GM13977 (cell line): ENCODE data around the gene LIG1.
A peak's percentile ranks its signal among the peaks of the same experiment; 100 is the strongest.
"Not testable (repeated sequence)": the region's sequence is repeated elsewhere in the genome, so short reads cannot be mapped to it uniquely, and the experiment has no call there.

ENCODE experiments used
- DNase-seq: peaks from one replicate; pipeline ENCODE4 v3.0.0; 2012; ENCODE audit warnings: low spot score
- in situ Hi-C: fragments of 300-500 bp; cut with MboI; formaldehyde crosslinking; loops from one replicate; pipeline ENCODE4 v1.12.0; 2022; ENCODE audit warnings: low sequenced_read_pairs, low pct_unique_long_range_greater_than_20kb, mixed read lengths, inconsistent platforms; ENCODE audit not compliant: unreplicated experiment
- TF ChIP-seq, protein P1 (sequence below): IDR thresholded peaks from 2 replicates; pipeline ENCODE4 v1.5.1; 2012; ENCODE audit warnings: mild to moderate bottlenecking, control low read depth; ENCODE audit not compliant: insufficient read depth; ENCODE audit errors: extremely low read depth, missing control alignments

The LIG1 gene

DNA sequence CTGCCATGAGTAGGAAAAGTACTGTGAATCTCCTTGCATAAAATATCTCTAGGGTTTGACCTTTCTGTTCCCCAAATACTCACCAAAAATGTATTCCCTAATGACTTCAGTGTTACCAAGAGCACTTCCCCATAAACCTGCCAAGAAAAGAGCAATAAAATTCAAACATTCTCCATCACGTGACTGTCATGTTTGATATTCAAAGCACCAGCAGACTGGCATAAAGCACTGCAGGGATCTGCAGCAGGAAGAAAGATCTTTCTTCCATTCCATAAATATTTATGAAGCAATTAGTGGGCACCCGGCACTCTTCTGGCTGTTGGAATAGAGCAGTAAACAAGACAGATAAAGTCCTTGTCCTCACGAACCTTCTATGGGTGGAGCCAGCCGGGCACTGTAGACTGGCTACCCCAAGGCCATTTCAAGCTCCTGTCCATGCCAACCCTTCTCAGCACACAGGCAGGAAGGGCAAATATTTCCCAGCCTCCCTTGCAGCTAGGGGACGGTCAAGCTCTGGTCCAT is 79.8 kb downstream of the LIG1 start:
- TF ChIP-seq, protein P1, sequence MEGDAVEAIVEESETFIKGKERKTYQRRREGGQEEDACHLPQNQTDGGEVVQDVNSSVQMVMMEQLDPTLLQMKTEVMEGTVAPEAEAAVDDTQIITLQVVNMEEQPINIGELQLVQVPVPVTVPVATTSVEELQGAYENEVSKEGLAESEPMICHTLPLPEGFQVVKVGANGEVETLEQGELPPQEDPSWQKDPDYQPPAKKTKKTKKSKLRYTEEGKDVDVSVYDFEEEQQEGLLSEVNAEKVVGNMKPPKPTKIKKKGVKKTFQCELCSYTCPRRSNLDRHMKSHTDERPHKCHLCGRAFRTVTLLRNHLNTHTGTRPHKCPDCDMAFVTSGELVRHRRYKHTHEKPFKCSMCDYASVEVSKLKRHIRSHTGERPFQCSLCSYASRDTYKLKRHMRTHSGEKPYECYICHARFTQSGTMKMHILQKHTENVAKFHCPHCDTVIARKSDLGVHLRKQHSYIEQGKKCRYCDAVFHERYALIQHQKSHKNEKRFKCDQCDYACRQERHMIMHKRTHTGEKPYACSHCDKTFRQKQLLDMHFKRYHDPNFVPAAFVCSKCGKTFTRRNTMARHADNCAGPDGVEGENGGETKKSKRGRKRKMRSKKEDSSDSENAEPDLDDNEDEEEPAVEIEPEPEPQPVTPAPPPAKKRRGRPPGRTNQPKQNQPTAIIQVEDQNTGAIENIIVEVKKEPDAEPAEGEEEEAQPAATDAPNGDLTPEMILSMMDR: no peak
- in situ Hi-C loops: no loop called here
- DNase-seq: no peak

DNA sequence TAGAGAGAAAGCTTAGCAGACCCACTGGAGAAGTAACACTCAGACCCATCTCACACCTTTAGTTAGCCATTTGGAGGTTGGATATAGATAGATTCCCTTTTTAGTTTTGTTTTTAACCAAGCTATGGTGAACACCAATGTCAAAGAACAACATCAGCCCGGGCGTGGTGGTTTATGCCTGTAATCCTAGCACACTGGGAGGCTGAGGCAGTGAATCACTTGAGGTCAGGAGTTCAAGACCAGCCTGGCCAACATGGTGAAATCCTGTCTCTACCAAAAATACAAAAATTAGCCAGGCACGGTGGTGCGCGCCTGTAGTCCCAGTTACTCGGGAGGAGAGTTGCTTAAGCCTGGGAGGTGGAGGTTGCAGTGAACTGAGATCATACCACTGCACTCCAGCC is 81.2 kb downstream of the LIG1 start:
- in situ Hi-C loops, DNase-seq: not testable (repeated sequence)

DNA sequence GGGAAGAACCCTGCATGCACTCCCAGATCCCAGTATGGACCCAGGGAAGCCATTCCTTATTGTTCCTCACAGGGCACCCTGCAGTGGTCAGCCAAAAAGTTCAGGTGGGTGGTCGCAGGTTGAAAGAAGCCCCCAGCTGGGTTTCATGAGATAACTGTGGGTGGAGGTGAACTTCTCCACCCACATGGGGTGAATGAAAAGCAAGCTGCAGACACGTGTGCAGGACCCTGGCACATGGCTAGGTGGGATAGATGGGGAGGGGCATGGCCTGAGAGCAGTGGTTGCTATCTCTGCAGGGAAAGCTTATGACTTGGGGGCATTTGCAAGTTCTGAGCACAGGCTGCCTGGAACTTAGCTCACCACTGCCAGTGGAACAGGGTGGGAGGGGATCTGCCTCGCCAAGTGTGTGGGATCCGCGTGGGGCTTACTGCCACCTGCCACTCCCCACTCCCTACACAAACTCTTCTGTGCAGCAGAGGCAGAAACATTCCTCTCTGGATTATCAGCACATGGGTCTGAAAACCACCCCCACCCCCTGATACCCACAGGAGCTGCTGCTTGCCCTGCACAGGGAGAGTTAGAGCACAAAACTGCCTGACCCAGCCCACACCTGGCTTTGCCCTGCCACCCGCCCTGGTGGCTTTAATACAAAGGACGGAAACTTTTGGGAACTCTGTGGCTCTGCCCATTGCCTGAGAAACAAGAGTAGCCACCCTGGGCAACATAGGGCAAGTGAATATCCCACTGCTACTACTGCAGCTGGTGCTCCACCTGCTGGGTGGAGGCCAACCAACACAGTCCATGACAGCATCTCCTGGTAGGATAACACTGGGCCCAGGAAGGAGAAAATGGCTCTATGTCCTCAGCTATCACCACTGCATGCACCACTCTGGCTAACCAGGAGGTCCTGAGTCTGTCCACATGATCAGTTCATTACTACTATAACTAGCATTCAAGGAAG is 84.0 kb downstream of the LIG1 start:
- DNase-seq: no peak
- TF ChIP-seq, protein P1: peak; percentile 31
- in situ Hi-C loops: no loop called here

DNA sequence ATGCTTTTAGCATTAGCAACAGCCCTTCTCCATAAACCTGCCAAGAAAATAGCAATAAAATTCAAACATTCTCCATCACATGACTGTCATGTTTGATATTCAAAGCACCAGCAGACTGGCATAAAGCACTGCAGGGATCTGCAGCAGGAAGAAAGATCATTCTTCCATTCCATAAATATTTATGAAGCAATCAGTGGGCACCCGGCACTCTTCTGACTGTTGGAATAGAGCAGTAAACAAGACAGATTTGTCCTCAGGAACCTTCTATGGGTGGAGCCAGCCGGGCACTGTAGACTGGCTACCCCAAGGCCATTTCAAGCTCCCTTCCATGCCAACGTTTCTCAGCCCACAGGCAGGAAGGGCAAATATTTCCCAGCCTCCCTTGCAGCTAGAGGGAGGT is 85.1 kb downstream of the LIG1 start:
- no peak for DNase-seq
- in situ Hi-C loops: no loop called here
- TF ChIP-seq, protein P1: no peak

DNA sequence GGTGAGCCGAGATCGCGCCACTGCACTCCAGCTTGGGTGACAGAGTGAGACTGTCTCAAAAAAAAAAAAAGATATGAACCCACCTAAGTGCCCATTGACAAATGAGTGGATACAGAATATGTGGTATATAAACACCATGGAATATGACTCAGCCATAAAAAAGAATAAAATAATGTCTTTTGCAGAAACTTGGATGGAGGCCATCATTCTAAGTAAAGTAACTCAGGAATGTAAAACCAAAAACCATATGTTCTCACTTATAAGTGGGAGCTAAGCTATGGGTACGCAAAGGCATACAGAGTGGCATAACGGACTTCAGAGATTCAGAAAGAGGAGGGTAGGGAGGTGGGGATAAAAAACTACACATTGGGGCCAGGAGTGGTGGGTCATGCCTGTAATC is 89.0 kb downstream of the LIG1 start:
- in situ Hi-C loops: no loop called here
- TF ChIP-seq, protein P1: no peak
- DNase-seq: no peak

DNA sequence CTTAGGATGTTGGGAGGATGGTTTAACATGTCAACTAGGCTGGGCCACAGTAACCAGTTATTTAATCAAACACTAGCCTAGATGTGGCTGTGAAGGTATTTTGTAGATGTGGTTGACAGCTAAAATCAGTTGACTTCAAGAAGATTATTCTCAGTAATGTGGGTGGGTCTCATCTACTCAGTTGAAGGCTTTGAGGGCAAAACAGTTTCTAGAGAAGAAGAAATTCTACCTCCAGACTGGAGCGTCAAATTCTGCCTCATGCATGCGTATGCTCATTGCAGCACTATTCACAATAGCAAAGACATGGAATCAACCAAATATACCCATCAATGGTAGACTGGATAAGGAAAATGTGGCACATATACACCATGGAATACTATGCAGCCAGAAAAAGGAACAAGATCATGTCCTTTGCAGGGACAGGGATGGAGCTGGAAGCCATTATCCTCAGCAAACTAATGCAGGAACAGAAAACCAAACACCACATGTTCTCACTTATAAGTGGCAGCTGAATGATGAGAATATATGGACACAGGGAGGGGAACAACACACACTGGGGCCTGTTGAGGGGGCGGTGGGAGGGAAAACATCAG is 99.9 kb downstream of the LIG1 start:
- in situ Hi-C loops, DNase-seq: not testable (repeated sequence)

DNA sequence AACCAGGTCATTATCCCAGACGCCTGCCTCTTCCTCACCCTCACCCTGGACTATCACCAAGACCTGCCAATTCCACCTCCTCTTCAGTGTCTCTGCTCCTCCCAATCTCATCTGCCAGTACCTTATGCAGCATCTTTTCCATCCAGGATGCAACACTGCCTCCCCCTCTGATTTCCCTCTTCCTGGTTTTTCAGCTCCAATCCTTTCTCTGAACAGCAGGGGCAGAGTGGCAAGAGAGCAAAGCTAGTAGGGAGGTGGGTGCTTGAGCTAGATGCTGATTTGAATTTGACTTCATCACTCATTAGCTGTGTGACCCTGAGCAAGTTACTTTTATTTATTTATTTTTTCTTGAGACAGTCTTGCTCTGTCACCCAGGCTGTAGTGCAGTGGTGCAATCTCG is 100.7 kb downstream of the LIG1 start:
- in situ Hi-C loops: no loop called here
- no peak for DNase-seq
- TF ChIP-seq, protein P1: no peak
